Dedifferentiated amniotic fluid mesenchymal stem cell (primary cell): Measurements from ENCODE around the gene GNG13.
A peak's percentile ranks its signal among the peaks of the same experiment; 100 is the strongest.

Experiments used
- DNase-seq: peaks from one replicate; pipeline ENCODE4 v3.0.0-alpha.2; 2016; ENCODE audit errors: extremely low spot score

The GNG13 gene

DNA sequence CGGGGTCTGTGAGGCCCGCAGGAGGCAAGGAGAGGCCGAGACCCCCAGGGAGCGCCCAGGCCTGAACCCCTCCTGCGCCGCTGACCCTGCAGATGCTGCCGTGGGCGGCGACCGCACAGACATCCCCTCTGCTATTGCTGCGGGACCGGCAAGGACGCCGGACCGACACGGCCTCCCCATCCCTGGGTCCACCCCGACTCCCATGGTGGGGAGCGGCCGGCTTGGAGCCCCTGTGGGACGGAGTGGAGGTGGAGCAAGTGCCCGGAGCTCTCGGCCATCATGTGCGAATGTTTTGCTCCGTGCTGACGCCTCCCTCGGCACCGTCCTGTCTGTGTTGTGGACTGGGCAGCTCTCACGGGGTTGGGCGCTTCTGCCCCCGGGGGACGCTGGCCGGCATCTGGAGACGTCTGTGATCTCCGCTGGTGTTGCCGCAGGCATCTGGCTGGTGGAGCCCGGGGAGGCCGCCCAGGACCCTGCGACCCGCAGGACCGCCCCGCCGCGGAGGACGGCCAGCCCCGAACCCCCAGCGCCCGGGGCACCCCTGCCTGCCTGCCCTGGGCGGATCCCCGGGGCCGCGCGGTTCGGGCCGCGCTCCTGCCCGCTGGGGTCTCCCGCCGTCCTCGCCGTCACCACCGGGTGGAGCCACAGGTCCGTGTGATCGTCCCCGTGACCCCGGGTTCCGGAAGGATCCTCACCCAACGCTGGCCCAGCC, 12.8 kb upstream of the GNG13 start:
- no peak for DNase-seq

DNA sequence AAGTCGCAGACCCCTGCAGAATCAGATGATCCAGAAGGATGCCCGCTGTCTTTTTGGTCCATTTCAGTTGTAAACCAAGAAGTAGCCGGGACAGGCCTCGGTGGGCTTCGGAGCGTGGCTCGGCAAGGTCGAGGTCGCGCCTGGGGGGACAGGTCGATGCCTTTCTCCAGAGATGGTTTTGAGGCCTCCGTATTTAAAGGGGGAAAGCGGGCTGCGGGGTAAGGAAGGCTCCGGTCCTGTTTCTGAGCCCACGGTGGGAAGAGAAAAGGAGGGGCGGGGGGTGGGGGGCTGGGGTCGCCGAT, 7.5 kb upstream of the GNG13 start:
- no peak for DNase-seq

DNA sequence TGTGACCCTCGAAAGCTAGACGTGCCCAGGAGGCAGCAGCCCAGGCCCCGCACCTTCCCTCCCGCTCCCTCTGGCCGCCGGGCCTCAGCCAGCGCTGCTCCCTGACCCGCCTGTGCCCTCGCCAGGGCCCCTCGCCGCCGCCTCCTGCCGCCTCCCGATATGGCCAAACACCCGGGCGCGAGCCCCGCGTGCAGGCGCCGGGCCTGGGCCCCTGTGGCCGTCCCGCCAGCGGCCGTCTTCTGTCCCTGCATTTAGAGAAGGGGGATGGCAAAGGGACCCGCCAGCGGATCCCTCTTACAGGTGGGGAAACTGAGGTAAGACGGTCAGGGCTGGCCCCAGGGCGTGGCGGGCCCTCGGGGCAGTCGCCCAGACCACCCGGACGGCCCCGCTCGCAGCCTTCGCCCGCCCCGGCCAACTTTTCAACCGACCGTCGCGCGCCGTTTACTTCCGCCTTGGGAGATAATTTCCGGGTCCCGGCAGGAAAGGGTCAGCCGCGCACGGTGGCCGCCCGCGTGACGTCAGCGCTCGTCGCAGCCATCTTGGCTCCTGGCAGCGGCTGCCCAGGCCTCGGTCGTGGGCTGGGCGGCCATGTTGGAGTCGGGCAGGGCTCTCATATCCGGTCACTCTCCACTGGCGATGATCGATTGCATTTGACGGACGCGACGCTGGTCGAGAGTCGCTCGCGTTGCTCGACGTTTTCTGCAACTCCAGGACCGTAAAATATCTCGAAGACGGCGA, 7.0 kb upstream of the GNG13 start:
- DNase-seq, result peak; percentile 79

DNA sequence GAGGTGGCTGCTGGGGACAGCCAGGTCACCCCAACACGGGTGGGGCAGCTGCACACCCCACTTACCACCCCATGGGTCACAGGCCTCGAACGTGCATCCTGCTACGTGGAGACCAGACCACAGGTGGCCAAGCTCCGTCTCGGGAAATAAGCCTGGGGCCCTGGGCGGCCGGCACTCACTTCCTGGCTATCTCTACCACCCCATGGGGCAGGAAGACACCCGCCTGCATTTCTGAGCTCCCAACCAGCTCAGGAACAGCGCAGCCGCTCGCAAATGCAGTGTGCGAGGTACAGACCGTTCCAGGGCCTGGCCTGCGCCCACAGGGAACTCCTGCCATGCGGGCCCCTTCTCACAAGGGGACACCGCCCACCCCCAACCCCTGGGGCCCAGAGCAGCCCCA, 4.9 kb upstream of the GNG13 start:
- no peak for DNase-seq

GRCh38 chr16:804193-805048, 3.9 kb upstream of the GNG13 start:
- DNase-seq, result no peak

- DNase-seq, result no peak
Measured at GRCh38 chr16:803754-804080, 3.2 kb upstream of the GNG13 start.

- no peak for DNase-seq
Measured at GRCh38 chr16:802914-803753, 2.6 kb upstream of the GNG13 start.

GRCh38 chr16:802461-802860, 1.9 kb upstream of the GNG13 start:
- DNase-seq, result no peak

DNA sequence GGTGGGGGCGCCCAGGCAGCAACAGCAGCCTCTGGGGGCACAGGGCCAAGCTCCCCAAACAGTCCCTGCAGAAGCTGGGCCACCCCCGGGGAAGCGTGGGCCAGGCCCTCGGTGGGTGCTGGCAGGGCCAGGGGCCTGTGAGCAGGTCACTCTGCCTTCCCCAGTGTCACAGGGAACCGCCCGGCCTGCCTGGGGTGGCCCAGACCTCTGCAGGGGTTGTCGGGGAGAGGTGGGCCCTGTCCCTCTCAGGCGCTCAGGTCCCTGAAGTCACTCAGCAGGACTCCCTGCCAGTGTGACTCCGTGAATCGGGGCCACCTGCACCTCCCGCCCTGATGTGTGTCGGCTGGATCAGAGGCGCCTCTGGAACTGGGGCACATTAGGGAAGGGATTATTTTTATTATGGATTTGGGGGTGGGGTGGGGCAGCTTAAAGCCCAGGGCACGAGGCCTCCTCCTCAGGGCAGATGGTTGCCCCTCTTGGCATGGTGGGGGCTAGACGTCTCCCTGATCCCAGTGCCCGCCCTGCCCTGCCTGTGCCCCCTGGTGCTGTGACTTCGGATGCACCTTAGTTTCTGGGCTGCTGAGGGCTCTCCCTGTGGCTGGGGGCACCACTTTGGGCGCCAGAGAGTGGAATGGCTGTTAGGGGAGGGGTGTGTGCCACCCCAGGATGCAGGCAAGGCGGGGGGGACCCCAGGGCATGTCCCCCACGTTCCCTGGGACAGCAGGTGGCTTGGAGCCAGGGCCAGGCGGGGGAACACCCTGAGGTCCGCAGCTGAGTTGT, 1.2 kb upstream of the GNG13 start:
- no peak for DNase-seq

DNA sequence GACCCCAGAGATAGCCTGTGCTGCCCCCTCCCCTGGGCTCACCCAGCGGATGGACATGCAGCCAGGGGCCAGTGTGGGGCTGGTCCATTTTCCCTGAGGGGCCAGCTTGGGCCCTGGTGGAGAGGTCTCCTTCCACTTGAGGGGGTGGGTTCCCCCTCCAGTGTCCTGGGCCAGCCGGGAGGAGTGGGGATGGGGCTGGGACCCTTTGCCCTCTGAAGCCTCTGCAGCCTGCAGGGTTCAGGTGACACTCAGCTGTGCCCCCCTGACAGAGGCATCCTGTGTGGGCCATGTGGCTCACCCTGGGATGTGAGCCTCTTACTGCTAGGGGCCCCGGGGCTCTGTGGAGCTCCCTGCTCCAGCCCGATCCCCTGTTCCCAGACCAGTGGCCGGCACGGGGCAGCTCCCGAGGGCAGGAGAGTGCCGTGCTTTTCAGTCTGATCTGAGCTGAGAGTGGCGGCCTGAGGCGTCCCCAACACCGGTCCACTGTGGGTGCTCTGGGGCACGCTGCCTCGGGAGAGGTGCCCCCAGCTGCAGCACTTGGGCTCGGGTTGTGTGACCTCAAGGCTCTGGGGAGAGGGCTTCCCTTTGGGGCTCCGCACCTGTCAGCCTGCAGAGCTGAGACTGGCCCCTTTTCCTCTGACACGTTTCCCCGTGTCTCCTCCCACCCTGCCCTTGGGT, 439 bp upstream of the GNG13 start:
- no peak for DNase-seq

DNA sequence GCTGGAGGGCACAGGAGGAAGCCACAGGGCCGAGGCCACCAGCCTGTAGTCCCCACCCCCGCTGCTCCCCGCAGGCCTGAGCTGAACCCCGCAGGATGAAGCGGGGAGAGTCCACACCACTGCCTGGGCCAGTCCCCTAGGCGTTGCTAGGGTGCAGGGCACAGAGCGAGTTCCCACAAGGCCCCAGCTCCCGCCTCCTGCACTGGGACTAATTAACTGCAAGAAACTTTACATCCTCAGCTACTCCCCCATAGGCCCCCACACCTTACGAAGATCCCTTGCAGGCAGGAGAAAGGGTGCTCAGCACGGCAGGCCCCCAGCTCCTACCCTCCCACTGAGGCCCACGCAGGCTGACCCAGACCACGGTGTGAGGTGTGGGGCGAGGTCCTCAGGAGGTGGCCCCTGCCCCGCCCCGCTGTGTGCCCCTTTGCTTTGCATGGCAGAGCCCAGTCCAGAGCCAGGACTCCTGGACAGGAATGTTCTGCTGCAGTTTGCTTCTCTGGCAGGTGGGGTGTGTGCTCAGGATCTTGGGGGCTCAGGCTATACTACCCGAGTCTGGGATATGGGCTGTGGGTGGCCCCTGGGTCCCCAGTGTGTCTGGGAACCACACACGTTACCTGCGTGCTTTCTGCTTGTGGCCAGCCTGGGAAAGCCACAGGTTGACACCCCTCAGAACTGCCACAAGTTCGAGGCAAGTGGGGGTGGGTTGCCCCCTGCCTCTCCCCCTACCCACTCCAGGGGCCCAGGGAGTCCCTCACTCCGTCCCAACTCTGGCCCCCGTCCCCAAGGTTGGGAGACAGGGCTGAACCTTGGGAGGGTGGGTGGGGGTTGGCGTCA, 1.2 kb downstream of the GNG13 start:
- DNase-seq, result no peak

- DNase-seq, result no peak
Measured at GRCh38 chr16:798666-799065, 1.9 kb downstream of the GNG13 start.

- no peak for DNase-seq
Measured at GRCh38 chr16:797686-798085, 2.8 kb downstream of the GNG13 start.

- DNase-seq, result no peak
Measured at GRCh38 chr16:797120-797420, 3.5 kb downstream of the GNG13 start.

GRCh38 chr16:796296-797119, 4.0 kb downstream of the GNG13 start:
- no peak for DNase-seq

- DNase-seq, result no peak
Measured at GRCh38 chr16:795580-796229, 4.8 kb downstream of the GNG13 start.

DNA sequence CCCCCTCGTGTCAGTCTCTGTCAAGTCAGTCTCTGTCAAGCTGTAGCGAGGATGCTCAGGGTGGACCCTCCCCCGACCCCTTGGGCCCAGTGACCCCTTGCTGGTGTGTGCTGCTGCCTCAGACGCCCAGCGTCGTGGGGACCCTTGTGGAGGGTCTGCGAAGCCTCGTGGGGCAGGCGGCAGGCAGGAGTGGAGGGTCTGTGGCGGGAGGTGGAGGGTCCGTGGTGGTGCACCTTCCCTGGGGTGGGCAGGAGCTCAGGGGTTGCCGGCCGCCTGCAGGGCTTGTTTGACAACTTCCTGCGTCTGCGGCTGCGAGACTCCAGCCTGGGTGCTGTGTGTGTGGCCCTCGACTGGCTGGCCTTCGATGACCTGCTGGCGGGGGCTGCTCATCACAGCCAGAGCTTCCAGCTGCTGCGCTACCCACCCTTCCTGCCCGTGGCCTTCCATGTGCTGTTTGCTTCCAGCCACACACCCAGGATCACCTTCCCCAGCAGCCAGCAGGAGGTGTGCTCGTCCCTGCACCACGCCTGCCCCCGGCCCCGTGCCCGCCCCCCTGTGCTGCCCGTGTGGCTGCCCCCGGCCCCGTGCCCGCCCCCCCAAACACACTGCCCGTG, 5.6 kb downstream of the GNG13 start:
- no peak for DNase-seq
